ELF-1 (cell line): ENCODE measurements around the gene HS6ST3.

Source experiments
- DNase-seq: peaks from one replicate; pipeline ENCODE4 v3.0.0-alpha.2; 2016; ENCODE audit warnings: low read depth, low spot score

Gene HS6ST3

GRCh38 chr13:96199315-96199714 is 109.4 kb downstream of the HS6ST3 start:
- no peak for DNase-seq

- no peak for DNase-seq
Observed at GRCh38 chr13:96200810-96201209, 110.9 kb downstream of the HS6ST3 start.

GRCh38 chr13:96202315-96202714 is 112.4 kb downstream of the HS6ST3 start:
- DNase-seq: no peak

DNA sequence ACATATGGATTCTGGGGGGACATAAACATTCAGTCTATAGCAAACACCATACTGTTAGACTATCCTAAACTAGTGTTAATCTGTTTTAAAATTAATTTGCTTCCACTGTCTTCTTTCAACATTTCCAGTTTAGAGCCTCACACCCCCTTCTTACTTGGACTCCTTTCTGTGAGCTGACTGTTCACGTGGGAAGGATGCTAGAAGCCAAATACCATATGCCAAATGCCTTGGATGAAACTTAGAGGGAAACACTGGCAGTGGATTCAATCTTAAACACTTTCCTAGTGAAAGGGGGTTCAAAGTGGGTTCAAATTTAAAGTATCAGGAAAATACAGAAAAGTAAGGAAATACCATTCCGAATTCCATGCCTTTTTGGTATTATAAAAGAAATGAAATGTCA is 113.6 kb downstream of the HS6ST3 start:
- DNase-seq: no peak

DNA sequence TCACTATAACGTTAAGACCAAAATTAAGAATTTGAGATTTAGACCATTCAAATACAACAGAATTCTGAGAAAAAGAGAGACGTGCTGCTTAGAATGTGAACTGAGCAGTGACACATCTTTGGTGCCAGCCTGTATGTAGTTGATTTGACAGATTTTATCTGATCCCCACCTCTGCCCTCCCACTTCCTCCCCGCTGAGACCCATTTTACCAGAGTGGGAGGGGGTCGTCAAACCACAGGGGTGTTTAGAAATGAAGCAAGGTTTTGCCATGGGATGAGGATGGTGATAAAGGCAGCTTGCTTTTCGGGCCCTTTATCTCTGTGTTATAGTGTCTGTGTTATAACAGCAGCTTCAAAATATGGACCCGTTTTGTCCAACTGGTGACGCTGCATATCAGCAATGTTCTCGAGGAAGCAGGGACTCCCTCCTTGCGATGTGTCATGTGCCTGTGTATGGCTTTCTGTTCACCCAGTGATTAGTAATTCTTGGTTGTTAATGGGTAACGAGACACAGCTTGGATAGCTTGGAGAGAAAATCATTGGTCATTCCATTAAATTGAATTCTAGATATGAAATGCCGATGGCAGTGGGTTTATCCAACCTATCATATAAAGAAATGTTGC is 125.0 kb downstream of the HS6ST3 start:
- no peak for DNase-seq

DNA sequence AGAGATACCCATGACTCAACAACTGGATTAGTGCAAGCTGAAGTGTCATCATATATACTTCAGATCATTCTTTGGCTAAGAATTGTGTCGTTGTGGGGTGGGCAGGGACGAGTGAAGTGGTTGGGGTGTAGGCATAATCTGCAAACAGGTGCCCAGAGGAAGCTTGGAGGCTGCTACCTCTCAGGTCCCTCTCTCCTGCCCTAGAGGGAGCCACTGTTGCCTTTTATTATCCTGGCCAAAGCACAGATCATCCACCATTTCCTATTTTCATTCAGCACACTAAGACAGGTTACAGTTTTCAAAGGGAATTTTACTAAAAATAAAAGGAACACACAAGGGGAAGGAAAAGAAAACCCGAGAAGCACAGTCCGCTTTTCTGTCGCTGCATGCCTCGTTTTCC is 126.6 kb downstream of the HS6ST3 start:
- peak; percentile 5 for DNase-seq

GRCh38 chr13:96218475-96218874 is 128.6 kb downstream of the HS6ST3 start:
- no peak for DNase-seq

DNA sequence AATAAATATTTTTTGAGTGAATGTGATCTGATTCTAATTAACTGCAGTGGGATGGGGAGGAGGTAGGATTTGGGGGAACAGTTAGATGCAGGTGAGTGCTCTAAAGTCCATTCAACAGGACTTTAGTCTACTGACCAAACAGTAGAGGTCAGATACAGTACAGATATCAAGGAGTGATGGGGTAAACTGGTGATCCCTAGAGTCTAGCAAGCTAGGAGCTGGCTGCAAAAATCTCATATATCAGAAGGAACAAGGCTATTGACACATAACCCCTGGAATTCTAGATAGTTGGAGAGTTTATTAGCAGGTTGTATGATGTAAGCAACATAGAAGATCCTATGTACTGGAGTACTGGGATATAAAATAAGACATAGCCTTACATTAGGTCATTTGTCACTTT is 131.6 kb downstream of the HS6ST3 start:
- DNase-seq: no peak

DNA sequence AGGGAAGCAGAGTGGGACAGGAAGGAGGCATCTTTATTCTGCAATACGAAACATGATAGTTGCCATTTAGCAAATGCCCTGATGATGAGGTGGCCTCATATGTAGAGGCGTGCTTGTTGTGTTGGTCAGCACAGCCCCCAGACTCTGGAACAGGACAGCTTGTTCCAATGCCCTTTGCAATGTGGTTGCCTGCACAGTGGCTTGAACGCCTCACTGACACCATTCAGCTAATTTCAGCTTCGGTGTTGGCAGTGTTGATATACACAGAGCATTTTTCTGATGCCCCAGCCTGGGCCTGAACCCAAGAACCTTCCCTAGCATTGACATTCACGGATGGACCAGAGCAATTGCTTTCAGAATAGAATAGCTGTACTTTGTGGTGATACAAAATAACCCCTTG is 133.3 kb downstream of the HS6ST3 start:
- DNase-seq: no peak

GRCh38 chr13:96229356-96229755 is 139.4 kb downstream of the HS6ST3 start:
- DNase-seq: peak; percentile 57

DNA sequence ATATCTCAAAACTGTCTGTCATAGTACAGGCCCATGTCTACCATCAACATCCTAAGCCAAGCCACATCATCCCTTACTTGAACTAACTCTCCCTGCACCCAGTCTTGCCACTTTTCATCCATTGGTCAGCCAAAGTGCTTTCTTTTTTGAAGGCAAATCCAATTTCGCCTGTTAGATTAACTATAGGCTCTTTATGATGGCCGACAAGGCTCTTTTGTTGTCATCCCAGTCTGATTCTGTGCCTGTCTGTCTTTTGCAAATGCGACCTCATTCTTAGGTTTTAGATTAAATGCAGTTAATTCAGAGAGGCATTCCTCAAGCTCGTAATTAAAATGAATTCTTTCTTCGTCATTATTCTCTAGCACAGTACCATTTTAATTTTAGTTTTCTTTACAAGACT is 148.3 kb downstream of the HS6ST3 start:
- DNase-seq: no peak

DNA sequence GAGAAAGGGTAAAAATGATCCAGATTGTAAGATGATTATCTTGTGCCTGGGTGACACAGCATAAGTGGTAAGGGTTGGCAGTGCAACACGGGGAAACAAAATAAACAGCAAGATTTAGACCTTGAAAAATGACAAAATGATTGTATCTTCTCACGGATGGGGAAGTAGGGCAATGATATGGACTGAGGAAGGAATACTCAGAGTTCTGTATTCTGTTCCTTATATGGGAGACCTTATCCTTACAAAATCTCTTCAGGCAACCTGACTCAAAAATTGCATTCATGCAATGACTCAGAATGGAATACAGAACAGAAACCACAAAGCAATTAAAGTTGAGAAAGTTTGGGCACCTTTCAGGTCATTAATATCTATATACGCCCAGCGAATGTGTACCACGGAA is 149.0 kb downstream of the HS6ST3 start:
- DNase-seq: no peak

DNA sequence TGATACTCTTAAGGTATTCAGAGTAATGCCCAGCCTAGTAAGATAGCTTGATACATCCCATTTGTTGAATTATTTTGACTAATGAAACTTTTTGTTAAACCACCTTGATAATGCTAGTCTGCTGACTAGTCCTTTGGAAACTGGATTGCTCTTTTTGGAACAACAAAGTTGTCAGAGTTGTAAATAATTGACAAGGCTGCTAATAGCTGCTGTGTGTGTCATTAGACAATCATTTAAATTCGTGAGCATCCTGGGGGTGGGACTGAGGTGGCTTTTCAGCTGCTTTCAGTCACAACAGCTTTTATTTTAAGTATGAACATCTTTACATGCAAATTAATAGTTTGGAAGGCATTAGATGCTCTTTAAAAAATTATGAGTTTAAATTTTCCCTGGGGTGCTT is 153.5 kb downstream of the HS6ST3 start:
- no peak for DNase-seq

GRCh38 chr13:96248103-96248502 is 158.2 kb downstream of the HS6ST3 start:
- DNase-seq: no peak

- DNase-seq: no peak
Observed at GRCh38 chr13:96248996-96249395, 159.1 kb downstream of the HS6ST3 start.

DNA sequence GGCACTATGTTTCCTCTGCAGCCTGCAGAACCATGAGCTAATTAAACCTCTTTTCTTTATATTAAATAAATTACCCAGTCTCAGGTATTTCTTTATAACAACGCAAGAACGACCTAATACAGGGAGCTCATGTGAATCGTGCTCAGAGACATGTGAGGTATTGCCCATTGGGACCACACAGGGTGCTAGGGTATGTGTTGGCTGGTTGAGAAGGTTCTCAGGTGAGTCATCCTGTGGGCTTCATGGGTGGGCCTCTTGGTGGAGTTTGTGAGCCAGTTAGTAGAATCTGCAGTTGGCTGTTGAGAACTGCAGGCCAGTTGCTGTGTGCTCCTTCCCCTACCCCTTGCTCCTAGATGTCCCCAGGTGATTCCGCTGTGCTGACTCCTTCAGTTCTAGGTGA is 163.0 kb downstream of the HS6ST3 start:
- DNase-seq: no peak

- no peak for DNase-seq
Observed at GRCh38 chr13:96273196-96273595, 183.3 kb downstream of the HS6ST3 start.

DNA sequence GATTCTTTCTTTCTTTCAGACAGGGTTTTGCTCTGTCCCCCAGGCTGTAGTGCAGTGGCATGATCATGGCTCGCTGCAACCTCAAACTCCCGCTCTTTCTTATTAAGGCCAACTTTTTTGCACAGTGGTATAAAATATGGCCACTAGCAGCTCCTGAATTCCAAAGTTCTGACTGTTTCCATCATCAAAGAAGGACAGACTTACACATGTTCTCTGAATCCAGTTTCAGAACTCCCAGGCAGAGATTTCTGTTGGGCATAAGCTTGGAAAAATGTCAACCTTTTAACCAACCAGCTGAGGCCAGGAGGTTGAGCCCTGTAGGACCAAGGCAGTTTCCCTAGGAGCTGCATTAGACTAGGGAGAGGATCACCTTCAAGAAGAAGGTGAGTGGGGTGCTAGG is 184.1 kb downstream of the HS6ST3 start:
- no peak for DNase-seq

DNA sequence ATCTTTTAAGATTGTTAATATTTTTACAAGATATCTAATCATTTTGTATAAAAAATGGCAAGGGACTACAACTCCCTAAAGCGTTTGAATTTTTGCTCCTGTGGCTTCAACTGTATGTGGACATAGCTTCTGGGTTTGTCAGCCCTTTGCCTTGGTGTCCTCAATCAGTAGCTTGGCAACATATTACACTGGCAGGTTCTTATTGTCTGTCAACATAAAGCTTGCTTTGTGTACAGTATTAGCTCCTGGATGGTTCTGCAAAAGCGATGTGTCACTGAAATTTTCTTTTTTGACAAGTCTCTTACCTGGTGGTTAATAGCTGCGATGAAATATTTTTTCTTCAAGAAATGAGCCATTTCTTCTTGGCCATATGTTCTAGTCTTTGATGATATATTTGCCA is 190.0 kb downstream of the HS6ST3 start:
- DNase-seq: no peak

DNA sequence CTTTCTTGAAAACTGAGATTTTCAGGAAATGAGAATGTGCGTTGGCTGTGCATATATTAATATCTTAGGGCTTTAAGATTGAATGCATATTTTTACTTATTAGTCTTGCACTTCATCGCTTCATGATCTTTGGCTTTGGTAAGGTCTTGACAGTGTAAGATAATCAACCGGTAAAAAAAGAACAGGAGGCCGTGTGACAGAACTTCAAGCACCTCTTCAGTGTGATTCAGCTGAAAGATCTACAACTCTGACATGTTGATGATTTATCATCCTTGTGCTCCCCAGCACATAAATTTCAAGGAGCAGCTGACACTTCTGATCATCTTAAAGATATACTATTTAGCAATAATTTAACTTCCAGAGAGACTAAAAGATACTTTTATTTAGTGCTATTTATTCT is 195.1 kb downstream of the HS6ST3 start:
- no peak for DNase-seq

DNA sequence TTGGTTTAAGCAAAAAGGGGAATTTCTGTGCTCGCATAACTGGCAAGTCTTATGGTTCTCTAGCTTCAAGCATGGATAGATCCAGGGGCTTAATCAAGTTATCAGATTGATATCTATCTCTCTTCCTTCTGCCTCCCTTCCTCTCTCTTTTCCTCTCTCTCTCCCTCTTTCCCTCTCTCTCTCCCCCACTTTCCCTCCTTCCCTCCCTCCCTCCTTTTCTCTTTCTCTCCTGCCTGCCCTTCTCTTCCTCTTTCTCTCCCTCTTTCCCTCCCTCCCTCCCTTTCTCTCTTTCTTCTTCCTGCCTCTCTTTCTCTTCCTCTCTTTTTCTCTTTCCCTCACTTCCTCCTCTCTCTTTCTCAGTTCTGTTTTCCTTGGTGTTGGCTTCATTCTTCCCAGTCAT is 195.8 kb downstream of the HS6ST3 start:
- DNase-seq: no peak

DNA sequence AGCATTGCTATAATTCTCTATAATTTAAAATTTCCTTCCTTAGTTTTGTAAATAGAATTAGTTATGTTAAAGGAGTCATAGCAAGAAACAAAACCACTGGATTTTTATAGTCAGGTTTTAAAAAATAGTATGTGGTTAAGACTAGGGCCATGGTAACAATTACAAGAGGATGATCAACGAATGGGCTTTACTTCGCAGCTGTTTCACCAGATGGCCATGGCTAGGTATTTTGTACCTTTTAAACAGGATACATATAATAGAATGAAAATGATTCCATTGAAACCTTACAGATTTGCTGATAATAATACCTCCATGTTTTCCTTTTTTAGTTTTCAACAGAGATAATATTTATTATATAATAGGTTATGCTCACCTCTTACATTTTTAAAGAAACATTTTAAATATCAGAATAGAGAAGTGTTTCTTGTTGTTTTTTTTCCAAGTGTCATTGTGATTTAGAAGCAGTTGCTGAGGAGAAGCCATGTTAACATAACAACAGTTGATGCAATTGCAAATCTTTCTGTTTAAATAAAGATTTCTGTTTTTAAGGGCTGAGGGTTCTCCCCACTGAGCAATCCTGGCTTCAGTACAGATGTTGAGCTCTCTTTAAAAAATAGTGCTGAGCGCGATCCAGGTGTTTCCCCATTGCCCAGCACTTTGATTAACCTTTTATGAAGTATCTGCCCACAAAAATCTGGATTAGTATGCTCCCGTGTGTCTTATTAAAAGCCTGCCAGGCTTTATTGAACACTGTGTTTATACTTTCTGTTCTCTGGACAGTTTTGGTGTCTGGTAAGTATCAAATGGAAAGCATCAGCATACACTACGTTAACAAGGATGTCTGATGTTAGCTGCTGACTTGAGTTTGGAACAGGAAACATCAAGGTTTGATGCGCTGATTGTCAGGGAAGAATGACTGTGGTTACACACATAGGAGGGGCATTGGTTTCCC is 205.3 kb downstream of the HS6ST3 start:
- DNase-seq: no peak

GRCh38 chr13:96297360-96297759 is 207.5 kb downstream of the HS6ST3 start:
- DNase-seq: no peak
